ENCODE results near the gene ZSWIM6.

ZSWIM6 gene

DNA sequence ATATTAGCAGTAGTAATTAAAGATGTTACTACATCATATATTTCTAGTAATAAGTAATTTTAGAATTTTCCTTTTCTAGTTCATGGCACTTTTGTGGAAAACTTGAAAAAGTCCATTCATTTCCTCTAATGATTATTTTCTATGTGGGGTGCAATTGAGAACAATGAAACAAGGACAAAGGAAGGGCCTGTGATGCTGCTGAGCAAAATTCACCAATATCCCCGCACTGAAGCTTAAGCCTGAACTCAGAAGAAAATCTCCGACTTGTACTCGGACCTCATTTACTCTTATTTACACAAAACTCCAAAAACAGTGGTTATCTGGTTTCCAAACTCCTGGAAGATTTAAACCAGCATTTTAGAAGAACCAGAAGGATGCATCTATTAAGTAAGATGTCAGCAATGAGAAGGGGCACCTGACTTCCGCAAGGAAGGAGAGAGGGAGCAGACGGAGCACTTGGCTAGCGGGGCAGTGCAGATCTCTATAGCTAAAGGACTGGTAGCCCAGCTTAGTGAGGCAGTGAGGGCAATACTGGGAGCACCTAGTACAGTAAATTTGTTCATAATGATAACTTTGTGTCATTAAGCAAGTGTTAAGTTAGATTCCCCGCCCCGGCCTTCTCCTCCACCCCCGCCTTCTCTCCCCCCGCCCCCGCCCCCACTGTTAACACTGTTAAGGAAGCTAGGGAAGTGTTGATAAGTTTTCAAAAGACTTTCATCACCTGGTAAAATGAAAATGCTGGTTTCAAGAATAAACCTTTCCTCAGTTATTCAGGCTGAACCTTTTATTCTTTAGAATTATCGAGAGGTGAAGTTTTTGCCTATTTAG is 123.3 kb downstream of the ZSWIM6 start:
- DNase-seq: no peak

DNA sequence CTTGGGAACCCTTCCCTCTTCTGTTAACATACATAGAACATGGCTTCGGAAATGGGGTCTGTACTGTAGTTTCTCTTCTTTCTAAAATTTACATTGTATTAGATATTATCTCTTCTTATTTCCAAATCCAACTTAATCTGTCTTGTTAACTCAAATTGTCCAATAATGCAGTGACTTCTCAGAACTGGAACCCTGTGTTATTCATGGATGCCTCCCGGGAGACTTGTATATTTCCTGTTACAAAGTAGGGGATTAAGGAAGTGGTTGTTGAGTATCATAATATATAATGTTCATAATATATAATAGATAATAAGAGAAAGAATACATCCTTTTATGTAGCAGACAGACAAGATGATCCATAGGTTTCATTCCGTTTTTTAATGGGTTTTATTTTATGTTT is 128.4 kb downstream of the ZSWIM6 start:
- no peak for DNase-seq

DNA sequence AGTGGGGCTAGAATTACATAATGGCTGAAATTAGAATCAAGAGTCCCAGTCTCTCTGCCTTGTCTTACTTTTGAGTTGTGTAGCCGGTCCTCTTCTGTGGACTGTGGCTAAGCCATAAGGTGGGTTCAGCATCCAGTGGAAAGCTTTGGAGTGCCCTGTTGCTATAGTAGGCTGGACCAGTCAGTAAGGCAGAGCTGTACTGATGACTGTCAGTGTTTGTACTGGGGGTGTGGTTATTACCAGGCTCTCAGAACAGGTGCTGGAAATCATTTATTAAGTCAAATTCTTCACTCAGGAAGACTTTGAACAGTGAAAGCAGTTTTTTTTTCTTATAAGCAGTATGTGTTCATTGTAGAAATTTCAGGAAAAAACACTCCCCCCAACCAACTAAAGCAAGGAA is 129.4 kb downstream of the ZSWIM6 start:
- no peak for DNase-seq

- no peak for DNase-seq
Measured at GRCh38 chr5:61461926-61462325, 129.9 kb downstream of the ZSWIM6 start.

- DNase-seq: no peak
Measured at GRCh38 chr5:61463596-61463995, 131.5 kb downstream of the ZSWIM6 start.

DNA sequence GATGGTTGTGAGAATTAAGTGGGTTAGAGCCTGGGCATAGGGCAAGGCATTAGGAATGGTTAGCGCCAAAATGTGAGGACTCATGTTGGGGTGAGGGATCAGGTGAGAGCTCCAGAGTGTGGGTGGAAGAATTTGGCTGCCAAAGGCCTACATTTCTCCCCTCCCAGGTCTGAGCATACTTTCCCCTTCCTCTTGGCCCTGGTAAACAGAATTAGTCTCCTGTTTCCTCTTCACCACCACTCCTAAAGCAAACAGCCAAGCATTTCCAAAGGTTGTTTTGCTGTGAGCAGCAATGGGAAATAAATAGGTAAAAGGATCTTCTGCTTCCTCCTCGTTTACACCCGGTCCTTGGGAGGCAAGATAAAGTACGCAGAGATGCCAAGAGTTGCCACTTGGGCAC is 132.5 kb downstream of the ZSWIM6 start:
- no peak for DNase-seq

- no peak for DNase-seq
Measured at GRCh38 chr5:61465066-61465465, 133.0 kb downstream of the ZSWIM6 start.

GRCh38 chr5:61465496-61465895 is 133.4 kb downstream of the ZSWIM6 start:
- no peak for DNase-seq

DNA sequence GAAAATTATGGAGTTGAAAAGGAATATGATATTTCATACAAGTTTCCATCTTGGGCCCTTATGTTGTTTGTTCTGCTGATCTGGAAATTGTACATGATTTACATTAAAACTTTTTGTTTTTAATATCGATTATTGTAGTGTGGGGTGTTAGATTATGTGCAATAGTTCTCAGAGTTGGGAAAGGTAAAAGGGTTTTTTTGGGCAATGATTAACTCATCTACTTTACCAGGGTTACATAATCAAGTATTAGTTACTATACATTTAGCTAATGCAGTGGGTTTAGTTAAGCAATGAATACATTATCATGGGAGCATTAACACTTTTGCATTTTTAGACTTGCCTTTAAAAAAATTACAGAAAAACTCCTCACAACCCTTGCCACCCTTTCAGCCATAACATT is 134.0 kb downstream of the ZSWIM6 start:
- no peak for DNase-seq

DNA sequence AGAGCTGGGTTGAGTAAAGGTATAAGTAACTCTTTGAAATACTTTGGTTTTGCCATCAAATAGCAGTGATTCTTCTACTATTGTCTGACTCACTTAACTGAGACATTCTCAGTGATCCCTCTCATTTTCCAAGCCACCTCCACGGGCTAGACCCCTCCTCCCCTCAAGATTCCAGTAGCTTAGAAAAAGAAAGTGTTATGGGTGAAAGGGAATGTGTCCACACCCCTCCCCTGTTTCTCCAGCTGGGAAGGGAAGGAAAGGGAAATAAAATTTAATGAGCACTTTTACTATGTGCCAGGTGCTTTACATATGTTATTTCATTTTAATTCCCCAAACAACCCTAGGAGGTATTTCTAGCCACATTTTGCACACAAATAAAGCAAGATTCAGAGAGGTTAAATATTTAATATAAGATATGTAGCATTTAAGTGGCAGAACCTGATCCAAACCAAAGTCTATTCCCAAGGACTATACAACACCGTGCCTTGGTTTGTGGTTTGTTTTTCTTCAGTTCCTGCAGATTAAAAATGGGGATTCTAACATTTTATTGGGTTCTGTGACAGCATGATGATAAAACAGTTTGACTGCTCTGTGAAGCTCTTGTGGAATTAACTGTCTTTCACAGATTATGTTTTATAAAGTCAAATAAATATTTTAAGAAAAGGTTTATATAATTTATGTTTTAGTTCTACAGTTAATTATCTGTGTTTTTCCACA is 135.9 kb downstream of the ZSWIM6 start:
- no peak for DNase-seq

DNA sequence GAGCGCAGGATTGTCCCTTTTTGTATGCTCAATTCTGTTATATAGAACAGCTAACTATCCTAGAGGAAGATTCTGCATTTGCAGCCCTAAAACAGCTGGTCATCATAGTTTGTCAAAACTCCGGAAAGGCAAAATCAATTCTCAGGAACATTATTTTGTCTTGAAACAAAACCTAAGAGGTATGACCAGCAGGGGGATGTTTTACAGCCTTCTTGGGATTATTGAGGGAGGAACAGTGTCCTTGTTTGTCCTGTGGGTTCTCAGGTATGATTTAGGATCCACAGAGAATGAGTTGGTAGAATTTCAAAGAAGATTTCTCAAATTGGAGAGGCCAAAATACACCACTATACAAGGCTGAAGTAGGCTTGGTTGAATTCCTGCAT is 136.4 kb downstream of the ZSWIM6 start:
- no peak for DNase-seq

DNA sequence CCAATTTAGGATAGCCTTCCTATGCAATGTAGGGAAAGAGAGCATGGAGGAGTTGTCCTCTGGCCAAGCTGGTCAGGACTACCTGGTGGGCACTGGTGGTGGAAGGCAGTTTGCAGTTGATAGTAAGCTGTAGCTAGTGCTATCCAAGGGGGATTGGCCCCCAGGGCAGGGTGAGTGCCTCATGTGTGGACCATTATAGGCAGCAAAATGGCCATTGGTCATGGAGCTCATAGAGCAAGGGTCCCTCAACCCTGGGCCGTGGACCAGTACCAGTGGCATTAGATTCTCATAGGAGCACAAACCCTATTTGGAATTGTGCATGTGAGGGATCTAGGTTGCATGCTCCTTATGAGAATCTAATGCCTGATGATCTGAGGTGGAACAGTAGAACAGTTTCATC is 139.3 kb downstream of the ZSWIM6 start:
- DNase-seq: no peak

DNA sequence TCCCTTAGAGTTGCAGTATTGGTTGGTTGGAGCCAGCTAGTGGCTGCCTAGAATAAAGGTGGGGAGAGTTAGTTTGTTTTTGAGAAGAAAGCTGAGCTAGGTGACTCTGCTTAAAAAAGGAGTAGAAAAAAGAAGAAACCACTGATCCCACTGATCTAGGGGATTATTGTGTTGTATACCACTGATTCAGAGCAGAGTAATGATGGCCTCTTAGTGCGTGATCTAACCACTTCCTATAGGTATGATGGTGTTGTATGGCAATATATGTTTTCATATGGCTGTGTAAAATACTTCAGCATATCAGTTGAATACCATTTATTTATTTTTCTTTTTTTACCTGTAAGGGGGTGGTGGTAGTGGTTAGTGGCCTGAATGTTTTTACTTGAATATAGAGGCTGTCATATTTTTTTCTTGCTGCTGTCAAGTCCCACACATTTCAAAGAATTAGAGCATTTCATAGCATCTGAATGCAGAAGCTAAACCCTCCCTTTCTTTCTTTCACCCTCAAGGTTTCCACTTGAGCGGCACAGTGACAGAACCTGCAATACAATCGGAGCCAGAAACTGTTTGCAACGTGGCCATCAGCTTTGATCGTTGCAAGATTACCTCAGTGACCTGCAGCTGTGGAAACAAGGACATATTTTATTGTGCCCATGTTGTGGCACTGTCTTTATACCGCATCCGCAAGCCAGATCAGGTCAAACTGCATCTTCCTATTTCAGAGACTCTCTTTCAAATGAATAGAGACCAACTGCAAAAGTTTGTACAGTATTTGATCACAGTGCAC is 140.3 kb downstream of the ZSWIM6 start:
- DNase-seq: no peak

DNA sequence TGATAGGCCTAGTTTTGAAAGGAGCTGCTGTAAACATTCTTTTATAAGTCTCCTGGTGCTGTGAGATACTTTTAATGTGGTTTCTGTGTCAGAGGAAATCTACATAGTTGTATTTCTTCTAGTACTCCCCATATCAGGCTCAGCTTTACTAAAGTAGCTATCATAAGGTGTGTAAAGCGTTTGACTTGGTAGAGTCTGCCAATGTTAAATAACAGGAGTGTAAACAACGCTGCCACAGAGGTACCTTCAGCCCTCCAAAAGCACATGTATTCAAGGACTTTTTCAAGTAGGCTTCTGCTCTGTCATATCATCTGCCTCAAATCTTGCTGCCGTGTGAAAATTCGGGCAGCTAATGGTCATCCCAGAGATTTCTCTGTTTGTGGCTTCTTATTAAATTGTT is 142.7 kb downstream of the ZSWIM6 start:
- no peak for DNase-seq

- no peak for DNase-seq
Measured at GRCh38 chr5:61477788-61478187, 145.7 kb downstream of the ZSWIM6 start.

DNA sequence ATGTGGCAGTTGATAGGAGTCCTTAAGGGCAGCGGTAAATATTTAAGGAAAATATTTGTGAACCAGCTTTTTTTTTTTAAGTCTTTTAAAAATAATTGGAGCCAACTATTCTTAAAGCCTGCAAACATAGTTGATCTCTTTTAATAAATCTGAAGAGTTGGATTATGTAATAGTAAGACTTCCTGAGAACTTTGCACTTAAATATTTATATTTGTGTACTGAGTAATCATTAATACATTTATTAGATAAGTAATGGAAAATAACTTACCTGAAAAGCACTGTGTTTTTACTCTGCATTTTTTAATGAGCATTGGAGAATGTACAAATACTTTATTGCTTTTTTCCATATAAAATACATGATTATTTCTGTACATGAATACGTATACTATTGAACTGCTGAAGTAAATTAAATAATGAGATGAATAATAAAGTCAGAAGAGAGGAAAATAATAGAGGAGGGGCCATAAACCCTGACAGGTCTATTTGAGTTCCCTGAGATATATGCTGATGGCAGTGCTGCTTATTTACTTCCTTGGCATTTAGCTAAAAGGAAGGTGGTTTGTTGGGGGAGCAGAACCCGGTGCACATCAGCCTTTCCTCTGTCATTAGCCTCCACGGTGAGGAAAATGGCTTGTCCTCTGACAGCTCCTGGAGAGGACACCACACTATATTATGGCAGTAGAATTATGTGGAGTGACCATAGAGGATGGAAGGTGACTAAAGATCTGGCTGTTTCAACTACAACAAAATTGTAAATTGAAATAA is 148.0 kb downstream of the ZSWIM6 start:
- no peak for DNase-seq

GRCh38 chr5:61482980-61483379 is 150.9 kb downstream of the ZSWIM6 start:
- DNase-seq: no peak

DNA sequence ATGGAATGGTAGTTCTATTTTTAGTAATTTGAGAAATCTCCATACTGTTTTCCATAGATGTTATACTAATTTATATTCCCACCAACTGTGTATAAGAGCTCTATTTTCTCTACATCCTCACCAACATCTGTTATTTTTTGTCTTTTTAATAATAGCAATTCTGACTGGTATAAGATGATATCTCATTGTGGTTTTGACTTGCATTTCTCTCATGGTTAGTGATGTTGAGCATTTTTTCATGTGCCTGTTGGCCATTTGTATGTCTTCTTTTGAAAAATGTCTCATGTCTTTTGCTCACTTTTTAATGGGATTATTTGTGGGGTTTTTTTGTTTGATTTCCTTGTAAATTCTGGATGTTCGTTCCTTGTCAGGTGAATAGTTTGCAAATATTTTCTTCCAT is 154.4 kb downstream of the ZSWIM6 start:
- no peak for DNase-seq

DNA sequence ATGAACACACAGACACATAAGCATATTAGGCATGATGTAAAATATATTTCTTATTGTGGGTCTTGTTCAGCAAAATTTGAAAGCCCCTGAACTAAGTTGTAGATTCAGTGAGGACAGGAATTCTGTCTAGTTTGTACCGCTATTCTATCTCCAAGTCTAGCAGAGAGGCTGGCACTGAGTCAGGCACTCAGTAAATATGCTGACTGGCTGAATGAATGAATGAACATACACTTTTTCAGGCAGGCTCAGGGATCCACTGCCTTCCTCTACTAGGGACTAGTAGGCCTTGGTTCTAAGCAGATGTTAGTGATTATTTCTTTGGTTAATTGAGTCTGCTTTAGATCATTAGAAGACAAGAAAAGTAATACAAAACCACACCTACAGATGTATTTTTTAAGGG is 157.5 kb downstream of the ZSWIM6 start:
- no peak for DNase-seq

DNA sequence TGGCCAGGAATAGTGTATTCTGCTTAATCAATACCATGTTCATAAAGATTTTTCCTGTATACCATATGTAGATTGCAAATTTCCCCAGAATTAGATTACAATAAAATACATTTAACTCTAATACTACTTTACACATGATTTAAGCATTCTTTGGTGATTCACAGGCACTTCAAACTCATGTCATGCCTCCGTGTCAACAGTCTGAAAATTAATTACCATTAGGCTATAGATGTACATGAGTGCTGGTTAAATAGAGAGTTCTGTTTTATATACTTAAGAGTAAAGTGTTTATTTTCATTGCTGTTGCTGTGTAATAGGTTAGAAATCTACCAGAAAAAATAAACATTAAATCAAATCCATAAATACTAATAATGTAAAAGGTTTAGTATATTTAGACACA is 159.8 kb downstream of the ZSWIM6 start:
- no peak for DNase-seq

GRCh38 chr5:61493973-61494372 is 161.9 kb downstream of the ZSWIM6 start:
- DNase-seq: no peak

DNA sequence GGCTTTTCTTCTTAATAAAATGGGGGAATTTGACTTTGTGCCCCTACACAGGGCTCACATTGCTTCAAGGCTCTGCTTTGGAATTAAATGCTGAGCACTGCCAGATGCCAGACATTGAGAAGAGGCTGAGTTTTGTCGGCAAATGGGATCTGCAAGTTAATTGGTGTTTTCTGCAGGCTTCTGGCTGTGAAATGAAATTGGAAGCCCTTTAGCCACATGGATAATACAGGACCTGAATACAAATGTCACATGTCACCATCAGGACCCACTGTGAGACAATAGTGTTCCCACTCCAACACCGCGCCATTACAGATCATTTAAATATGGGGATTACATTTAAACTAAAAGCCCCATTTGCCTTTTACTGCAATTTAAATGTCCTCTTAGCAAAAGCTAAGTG is 164.4 kb downstream of the ZSWIM6 start:
- DNase-seq: no peak

DNA sequence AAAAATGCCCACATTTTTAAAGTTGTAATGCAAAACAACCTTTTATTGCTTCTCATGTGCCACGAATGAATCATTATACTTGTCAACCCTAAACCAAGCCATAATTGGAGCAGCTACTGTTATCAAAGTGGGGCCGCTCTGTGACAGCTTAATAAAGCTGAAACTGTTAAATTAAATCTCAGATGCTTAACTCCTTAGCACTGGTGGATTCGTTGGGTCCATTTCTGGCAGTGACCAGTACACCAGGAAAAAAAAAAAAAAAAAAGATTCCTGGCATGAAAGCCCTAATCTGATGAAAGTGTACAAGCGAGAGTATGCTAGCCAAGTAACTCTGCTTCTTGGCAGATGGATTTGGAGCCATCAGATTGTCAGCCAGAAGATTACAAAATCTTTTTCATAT is 164.8 kb downstream of the ZSWIM6 start:
- no peak for DNase-seq
